Endometrial microvascular endothelial cells (primary cell): ENCODE measurements around the gene RHBDD3. TPM values are rescaled to one million over a fixed set of nuclear protein-coding genes. Genes with fewer than 3 reads are reported as not detected.

ENCODE experiments used
- total RNA-seq: library from RNA; depleted of rRNA; stranded (reverse); fragments of >200 nt; gene quantifications from one replicate; pipeline ENCODE4 v1.2.3, GENCODE V29; 2015; ENCODE audit errors: inconsistent ontology term

The RHBDD3 gene
- total RNA-seq, 1 donor from 2014 or later = 30.8 TPM

Other genes with a start within 250 kb of the RHBDD3 start
- gene C22orf31, start 206.2 kb downstream of the RHBDD3 start, total RNA-seq = not detected
- 0.28 TPM for gene KREMEN1, start 194.9 kb downstream of the RHBDD3 start, total RNA-seq
- gene EMID1, start 62.1 kb downstream of the RHBDD3 start, total RNA-seq = not detected
- 196 TPM for gene EWSR1, start 287 bp upstream of the RHBDD3 start, total RNA-seq
- gene GAS2L1, start 38.7 kb upstream of the RHBDD3 start, total RNA-seq = 39.6 TPM
- not detected for gene RASL10A, start 47.7 kb upstream of the RHBDD3 start, total RNA-seq
- gene AP1B1, start 120.6 kb upstream of the RHBDD3 start, total RNA-seq = 112 TPM
- not detected for gene RFPL1, start 170.6 kb upstream of the RHBDD3 start, total RNA-seq
- 0.93 TPM for gene NEFH, start 212.2 kb upstream of the RHBDD3 start, total RNA-seq